ENCODE results near the gene SORCS3.

- no peak for TF ChIP-seq CTCF (IDR thresholded peaks at IDR 0.05)
- no peak for TF ChIP-seq POLR2A (IDR thresholded peaks at IDR 0.05)
- TF ChIP-seq POLR2AphosphoS5 (IDR thresholded peaks at IDR 0.05), result no peak
Observed at GRCh38 chr10:104774234-104774633, 133.1 kb downstream of the SORCS3 start.
